HS-5 (cell line): ENCODE measurements around the gene ABCC11.

Experiments used
- DNase-seq: peaks from one replicate; pipeline ENCODE4 v3.0.0-alpha.2; 2012; ENCODE audit warnings: low read depth

ABCC11 gene

GRCh38 chr16:48161906-48162305 is 85.4 kb downstream of the ABCC11 start:
- DNase-seq: no peak

- DNase-seq: no peak
Observed at GRCh38 chr16:48160575-48160974, 86.8 kb downstream of the ABCC11 start.

GRCh38 chr16:48158296-48158695 is 89.0 kb downstream of the ABCC11 start:
- no peak for DNase-seq

GRCh38 chr16:48157794-48158193 is 89.5 kb downstream of the ABCC11 start:
- DNase-seq: no peak

GRCh38 chr16:48157302-48157701 is 90.0 kb downstream of the ABCC11 start:
- no peak for DNase-seq

- DNase-seq: no peak
Observed at GRCh38 chr16:48156790-48157209, 90.5 kb downstream of the ABCC11 start.

GRCh38 chr16:48155926-48156789 is 91.2 kb downstream of the ABCC11 start, which contains the start of gene ABCC12:
ABCC12 (minus strand) TSS chr16:48155993; CDS start chr16:48146424, 9,569 bp downstream.
- no peak for DNase-seq

GRCh38 chr16:48153774-48154173 is 93.6 kb downstream of the ABCC11 start:
- DNase-seq: no peak

GRCh38 chr16:48152226-48152625 is 95.1 kb downstream of the ABCC11 start:
- no peak for DNase-seq

GRCh38 chr16:48150707-48151106 is 96.6 kb downstream of the ABCC11 start:
- no peak for DNase-seq

- DNase-seq: no peak
Observed at GRCh38 chr16:48146710-48147109, 100.6 kb downstream of the ABCC11 start.

- no peak for DNase-seq
Observed at GRCh38 chr16:48146131-48146530, 101.2 kb downstream of the ABCC11 start.

- no peak for DNase-seq
Observed at GRCh38 chr16:48143812-48144368, 103.4 kb downstream of the ABCC11 start.

GRCh38 chr16:48140821-48141220 is 106.5 kb downstream of the ABCC11 start:
- no peak for DNase-seq

GRCh38 chr16:48139517-48139916 is 107.8 kb downstream of the ABCC11 start:
- DNase-seq: no peak

GRCh38 chr16:48138543-48138942 is 108.8 kb downstream of the ABCC11 start:
- DNase-seq: no peak

GRCh38 chr16:48137822-48138221 is 109.5 kb downstream of the ABCC11 start:
- DNase-seq: no peak

- DNase-seq: no peak
Observed at GRCh38 chr16:48136547-48137360, 110.6 kb downstream of the ABCC11 start.

- no peak for DNase-seq
Observed at GRCh38 chr16:48133455-48134211, 113.7 kb downstream of the ABCC11 start.

- DNase-seq: no peak
Observed at GRCh38 chr16:48132696-48133095, 114.6 kb downstream of the ABCC11 start.

GRCh38 chr16:48131201-48131935 is 116.0 kb downstream of the ABCC11 start:
- DNase-seq: no peak
